HG02571 (cell line): ENCODE measurements around the gene PLA1A.
A peak's percentile ranks its signal among the peaks of the same experiment; 100 is the strongest.
"Not testable (repeated sequence)": the region's sequence is repeated elsewhere in the genome, so short reads cannot be mapped to it uniquely, and the experiment has no call there.

ENCODE experiments used
- ATAC-seq: cut with Tn5 transposase; IDR thresholded peaks from one replicate; pipeline ENCODE4 v1.9.1; 2021; ENCODE audit warnings: mild to moderate bottlenecking, moderate library complexity; ENCODE audit not compliant: unreplicated experiment

PLA1A gene

DNA sequence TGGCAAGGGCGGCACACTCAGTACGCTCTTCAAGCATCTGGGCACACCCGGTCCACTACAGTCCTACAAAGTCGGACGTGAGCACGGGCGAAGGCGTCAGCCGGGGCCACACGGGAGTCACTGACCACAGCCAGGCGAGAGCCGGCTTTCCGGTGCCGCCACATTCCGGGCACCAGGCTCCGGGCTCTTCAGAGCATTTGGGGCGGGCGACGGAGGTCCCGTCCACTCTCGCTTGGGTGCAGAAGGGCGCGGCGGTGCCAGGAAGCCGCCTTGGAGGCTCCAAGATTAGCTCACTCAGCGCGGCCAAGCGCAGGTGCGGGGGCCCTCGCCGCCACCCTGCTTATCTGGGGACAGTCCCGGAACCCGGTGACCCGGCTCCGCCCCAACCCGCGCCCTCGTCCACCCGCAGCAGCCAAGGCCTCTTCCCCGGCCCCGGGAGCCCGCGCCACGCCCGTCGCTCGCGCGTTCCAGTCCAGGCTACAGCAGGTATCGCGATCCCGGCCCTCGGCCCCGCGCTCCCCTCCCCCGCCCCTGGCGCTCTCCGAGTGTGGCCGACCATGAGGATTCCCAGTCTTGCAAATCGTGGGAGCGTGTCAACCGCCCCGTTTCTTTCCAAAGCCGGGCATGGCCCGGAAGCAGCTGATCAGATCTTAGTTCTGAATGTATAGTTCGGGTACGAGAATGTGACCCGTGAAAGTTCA, 18.2 kb upstream of the PLA1A start, which contains the start of gene ADPRH:
Gene ADPRH, plus strand, starts transcription at position 127 of the 701 bp plus-strand sequence. CDS start 2,678 bp downstream, outside the sequence.
- peak; percentile 66 for ATAC-seq

- ATAC-seq, result peak; percentile 54
Measured at GRCh38 chr3:119580067-119580760, 17.5 kb upstream of the PLA1A start.

DNA sequence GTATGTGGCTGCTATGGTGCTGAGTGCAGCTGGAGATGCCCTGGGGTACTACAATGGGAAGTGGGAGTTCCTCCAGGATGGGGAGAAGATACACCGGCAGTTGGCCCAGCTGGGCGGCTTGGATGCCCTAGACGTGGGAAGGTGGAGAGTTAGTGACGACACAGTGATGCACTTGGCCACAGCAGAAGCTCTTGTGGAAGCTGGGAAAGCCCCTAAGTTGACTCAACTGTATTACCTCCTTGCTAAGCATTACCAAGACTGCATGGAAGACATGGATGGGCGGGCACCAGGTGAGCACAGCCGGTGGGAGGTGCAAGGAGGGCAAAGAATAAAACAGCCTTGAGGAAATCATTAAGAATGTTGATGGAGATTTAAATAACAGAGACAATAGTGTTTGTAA, 15.5 kb upstream of the PLA1A start:
- ATAC-seq, result peak; percentile 50

DNA sequence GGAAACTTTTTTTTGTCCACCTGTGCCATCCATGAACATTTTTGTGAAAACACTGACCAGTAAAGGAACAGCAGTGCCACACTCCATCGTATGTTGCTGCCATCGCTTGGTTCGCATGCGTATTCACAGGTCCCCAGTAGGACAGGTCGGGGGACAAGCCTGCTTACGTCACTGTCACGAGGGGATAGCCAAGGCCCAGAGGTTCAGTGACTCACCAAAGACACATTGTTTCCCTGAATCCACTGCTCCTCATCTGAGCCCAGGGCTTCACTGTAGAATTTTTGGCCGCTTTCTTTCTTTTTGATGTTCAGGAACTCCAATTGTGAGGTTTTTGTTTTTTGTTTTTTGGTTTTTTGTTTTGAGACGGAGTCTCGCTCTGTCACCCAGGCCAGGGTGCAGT, 12.5 kb upstream of the PLA1A start:
- no peak for ATAC-seq

- no peak for ATAC-seq
Measured at GRCh38 chr3:119585856-119586570, 11.7 kb upstream of the PLA1A start.

GRCh38 chr3:119586733-119587172, 10.9 kb upstream of the PLA1A start:
- ATAC-seq, result no peak

DNA sequence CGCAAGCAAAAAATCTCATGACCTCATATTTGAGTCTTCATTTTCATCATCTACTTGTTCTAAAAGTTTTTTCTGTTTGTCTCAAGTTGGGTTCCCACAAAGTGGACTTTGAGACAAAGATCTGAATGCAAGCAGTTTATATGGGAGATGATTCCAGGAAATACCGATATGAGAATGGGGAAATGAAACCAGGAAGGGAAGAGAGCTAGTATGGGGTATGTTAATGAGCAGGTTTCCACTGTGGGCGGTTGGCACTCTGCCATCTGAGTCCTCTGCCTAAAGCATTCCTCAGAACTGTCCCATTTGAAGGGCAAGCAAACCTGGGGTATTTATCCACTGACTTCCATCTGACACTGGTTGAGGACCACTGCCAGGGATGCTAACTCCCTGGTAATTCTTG, 9.6 kb upstream of the PLA1A start:
- peak; percentile 49 for ATAC-seq

DNA sequence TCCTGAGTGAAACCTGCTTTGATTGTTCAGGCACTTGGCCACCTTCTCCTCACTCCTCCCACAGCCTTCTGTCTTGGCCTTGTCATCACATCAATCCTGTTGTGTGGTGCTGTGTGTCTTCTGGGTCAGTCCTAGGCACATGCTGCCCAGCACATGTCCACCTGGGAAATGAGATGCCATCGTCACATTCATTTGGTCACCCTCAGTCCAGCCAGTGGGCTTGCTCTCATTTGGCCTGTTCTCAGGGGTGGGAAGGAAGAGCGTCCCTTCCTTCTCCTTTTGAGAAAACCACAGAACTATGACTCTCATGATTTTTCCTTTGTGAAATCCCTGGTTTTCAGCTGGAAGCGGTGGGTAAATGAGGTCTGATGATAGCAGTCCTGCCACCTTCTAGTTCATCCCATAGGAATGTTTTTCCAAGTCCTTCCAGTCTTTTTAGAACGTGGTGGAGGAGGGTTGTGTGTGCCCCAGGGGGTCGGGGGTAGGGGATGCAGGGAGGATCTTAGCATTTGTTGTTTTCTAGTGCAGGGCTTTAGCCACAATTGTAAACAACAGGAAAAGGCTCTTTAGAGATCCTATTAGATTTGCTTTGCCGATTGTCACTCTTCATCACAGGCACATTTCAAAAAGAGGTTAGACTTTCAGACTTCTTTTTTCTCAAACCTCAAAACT, 8.4 kb upstream of the PLA1A start:
- no peak for ATAC-seq

DNA sequence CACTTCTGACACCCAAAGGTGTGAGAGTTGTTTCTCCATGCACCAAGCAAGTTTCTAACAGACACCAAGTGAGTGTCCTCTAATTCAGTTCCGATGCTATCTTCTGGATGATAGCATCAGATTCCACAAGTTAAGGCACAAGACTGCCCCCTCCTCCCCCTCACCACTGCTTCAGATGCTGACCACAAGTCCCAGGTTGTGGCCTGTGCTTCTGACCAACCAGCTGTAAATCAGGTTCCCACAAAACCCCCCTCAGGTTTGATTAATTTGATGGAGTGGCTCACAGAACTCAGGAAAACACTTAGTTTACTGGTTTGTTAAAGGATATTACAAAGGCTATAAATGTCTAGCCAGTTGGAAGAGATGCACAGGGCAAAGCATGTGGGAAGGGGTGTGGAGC, 7.0 kb upstream of the PLA1A start:
- no peak for ATAC-seq

DNA sequence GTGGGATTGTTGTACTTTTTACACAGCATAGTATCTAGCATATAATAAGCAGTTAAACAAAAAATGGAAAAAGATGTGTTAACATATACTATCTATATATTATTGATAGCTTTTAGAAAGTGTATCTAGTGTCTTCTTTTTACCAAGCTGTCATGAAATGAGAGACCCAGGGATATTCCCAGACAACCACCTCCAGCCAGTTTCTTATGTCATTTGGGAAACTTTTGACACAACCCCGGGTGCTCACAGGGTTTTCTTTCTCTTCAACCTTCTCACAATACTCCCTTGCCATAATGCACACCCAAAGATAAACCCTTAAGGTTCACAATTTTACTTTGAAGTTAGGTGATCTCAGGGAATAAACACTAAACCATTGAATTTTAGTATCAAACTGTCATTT, 4.8 kb upstream of the PLA1A start:
- ATAC-seq, result no peak

DNA sequence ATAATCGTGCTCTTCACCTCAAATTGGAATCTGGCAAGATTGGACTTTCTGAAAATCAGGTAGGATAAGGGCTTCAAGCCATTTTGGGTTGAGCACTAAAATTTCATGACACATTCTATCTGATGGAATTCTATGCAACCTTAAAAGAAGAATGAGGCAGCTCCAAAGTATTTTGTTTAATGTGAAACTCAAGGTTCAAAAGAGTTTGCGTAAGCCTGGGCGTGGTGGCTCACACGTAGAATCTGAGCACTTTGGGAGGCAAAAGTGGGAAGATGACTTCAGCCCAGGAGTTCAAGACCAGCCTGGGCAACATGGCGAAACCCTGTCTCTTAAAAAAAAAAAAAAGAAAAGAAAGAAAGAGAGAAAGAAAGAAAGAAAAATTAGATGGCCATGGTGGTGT, 3.6 kb upstream of the PLA1A start:
- ATAC-seq, result no peak

GRCh38 chr3:119594929-119595328, 2.8 kb upstream of the PLA1A start:
- ATAC-seq, result not testable (repeated sequence)

GRCh38 chr3:119595639-119596334, 1.9 kb upstream of the PLA1A start:
- ATAC-seq, result no peak

- no peak for ATAC-seq
Measured at GRCh38 chr3:119596398-119596797, 1.3 kb upstream of the PLA1A start.

DNA sequence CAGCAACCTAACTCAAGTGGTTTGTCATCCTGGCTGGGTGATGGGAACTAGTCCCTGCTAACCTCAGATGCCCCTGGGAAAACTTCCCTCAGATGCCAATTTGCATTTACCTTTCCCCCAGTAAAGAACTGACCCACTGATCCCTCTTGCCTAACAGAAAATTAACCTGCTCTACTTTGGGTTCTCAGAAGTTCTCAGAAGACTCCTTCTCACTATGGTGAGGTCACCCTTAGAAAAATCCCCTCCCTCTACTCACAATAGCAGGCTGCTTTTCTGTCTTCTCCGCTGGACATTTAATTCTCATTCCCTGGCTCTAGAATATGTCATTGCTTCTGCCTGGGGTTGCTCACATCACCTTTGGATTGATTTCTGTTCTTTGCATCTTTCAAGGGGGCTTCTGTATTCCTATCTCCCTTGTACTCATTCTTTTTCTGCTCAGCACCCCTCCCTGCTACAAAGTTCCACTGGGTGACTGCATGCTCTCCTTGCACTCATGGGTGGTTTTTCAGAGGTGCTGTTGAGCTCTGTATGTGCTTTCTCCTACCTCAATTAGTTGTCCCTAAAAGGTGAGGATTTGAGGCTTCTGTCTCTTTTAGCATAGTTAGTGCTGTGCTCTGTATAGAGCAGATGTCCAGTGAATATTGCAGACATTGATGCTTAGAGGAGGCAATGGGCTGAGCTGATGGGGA, 869 bp downstream of the PLA1A start:
- peak; percentile 46 for ATAC-seq

GRCh38 chr3:119599558-119600174, 2.0 kb downstream of the PLA1A start:
- no peak for ATAC-seq

GRCh38 chr3:119600732-119601131, 3.0 kb downstream of the PLA1A start:
- peak; percentile 63 for ATAC-seq

DNA sequence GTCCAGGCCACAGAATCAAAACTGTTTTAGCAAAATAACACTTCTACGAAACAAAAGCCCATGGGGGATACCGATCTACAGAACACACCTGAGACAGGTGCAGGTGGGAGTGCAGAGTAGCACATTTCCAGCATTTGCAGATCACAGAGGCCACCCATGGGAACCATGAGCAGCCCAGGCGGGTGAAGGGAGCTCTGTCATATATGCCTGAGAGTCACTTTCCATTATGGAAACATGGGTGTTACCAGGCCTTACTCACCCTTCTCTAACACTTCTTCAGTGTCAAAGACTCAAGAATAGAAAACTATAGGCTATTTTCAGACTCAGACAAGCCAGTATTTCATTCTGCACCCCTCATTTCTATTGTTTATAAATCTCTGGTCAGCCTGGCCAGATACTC, 3.5 kb downstream of the PLA1A start:
- ATAC-seq, result no peak

GRCh38 chr3:119602676-119603075, 5.0 kb downstream of the PLA1A start:
- ATAC-seq, result no peak

- no peak for ATAC-seq
Measured at GRCh38 chr3:119604878-119605277, 7.2 kb downstream of the PLA1A start.
